ENCODE measurements around the gene TAL2. TPM values are rescaled to one million over a fixed set of nuclear protein-coding genes. Genes with fewer than 3 reads are reported as not detected.

The TAL2 gene
- total and polyA plus RNA-seq, 2 donors (not counting 3 experiments of a cell fraction or from before 2014, with no cell fraction given): 0.30 TPM; not detected in 1

GRCh38 chr9:105694190-105694847 lies 32.1 kb downstream of the TAL2 start, which contains the start of gene TMEM38B:
TSS of gene TMEM38B (plus strand) at chr9:105694541. CDS start at chr9:105694661, 120 bp downstream.
- H3K27ac ChIP-seq (ENCODE audit: insufficient read depth, low read depth, low read length): no peak within 1 kb of the TSS

GRCh38 chr9:105694848-105695581 lies 32.8 kb downstream of the TAL2 start:
- Histone ChIP-seq H3K4me2 (ENCODE audit: insufficient read depth, low read length) (peak overlapping the region; percentile 86), H3K27me3 (ENCODE audit: control insufficient read depth in 2 of 2, insufficient read depth in 2 of 2, low read length in 2 of 2) (peaks cover 14 to 27% of the 10 kb centered on the region in 2 experiments), H3K9ac (replicated peaks; ENCODE audit: extremely low read depth, insufficient read depth, low read length) (peak overlapping the region; percentile 58), H4K20me1 (replicated peaks; ENCODE audit: control insufficient read depth, extremely low read depth, insufficient read depth, low read length) (no peaks in the 10 kb centered on the region), H3K4me3 (replicated peaks in 1 of 3; ENCODE audit: insufficient read depth in 1 of 3, low read depth in 1 of 3, low read length in 3 of 3) (peak overlapping the region; percentile 72 to 94 (median 75)), H3K27ac (ENCODE audit: insufficient read depth, low read depth, low read length) (no peak overlapping the region), H3K9me1 (replicated peaks; ENCODE audit: control insufficient read depth, extremely low read depth, insufficient read depth, low read length) (no peaks in the 10 kb centered on the region), H2AFZ (ENCODE audit: low read depth, low read length) (peak overlapping the region; percentile 90), H3K36me3 (ENCODE audit: control insufficient read depth in 2 of 2, extremely low read depth in 1 of 2, insufficient read depth in 2 of 2, low read length in 2 of 2) (no peaks in the 10 kb centered on the region), H3K4me1 (ENCODE audit: control insufficient read depth, extremely low read depth, insufficient read depth, low read length) (peaks cover 7% of the 10 kb centered on the region), H3K79me2 (ENCODE audit: control insufficient read depth, insufficient read depth, low read length) (no peaks in the 10 kb centered on the region), H3K9me3 (replicated peaks; ENCODE audit: control insufficient read depth, insufficient read depth, low read length) (no peaks in the 10 kb centered on the region)
- intact Hi-C loops (cut with micrococcal nuclease): loop anchor here (2.0 to 5.0 kb wide), 3 partner anchors 86 to 248 kb away; partner anchors contain the start of genes FKTN and FSD1L
- dilution Hi-C loops (cut with MboI; ENCODE audit: extremely low pct_ligation_motif_present, low sequenced_read_pairs): no loop called here
- TSS peak; percentile 29 for BruUV-seq (replicated peaks)
- ChIA-PET CTCF (interaction anchor here (1.0 to 2.8 kb wide), 4 partner anchors 13 to 58 kb away, joined by 3 to 15 read pairs (median 6); no protein-coding TSS in a partner anchor), POLR2A (no interaction called here)
- TF ChIP-seq POLR2AphosphoS5 (IDR thresholded peaks at IDR 0.05; ENCODE audit: insufficient read depth, low read depth, low read length): no peak
- no peak for TF ChIP-seq MYC (IDR thresholded peaks at IDR 0.05; ENCODE audit: low read depth, low read length)
- TF ChIP-seq GATA2 (IDR thresholded peaks at IDR 0.05; ENCODE audit: insufficient read depth, insufficient read length, low read depth, low read length): no peak
- TF ChIP-seq FOS (IDR thresholded peaks at IDR 0.05; ENCODE audit: borderline replicate concordance, insufficient read depth, low read length): no peak
- TF ChIP-seq JUN (IDR thresholded peaks at IDR 0.05; ENCODE audit: borderline replicate concordance, insufficient read depth, insufficient read length, low read depth): no peak
- TF ChIP-seq EZH2 (IDR thresholded peaks at IDR 0.05; ENCODE audit: borderline replicate concordance, low read depth, low read length, severe bottlenecking): no peak
- TF ChIP-seq POLR2A (IDR thresholded peaks at IDR 0.05; ENCODE audit: low read depth, low read length): no peak
- TF ChIP-seq CTCF (IDR thresholded peaks at IDR 0.05; ENCODE audit: extremely low read depth in 1 of 2, insufficient read depth in 1 of 2, low read depth in 1 of 2, low read length in 2 of 2): no peak
- TF ChIP-seq MAX (IDR thresholded peaks at IDR 0.05; ENCODE audit: insufficient read depth, insufficient read length): no peak
- FAIRE-seq (peak; percentile 72), DNase-seq (ENCODE audit: low read depth, low spot score) (peak; percentile 65)

More at GRCh38 chr9:105694190-105694847, 32.1 kb downstream of the TAL2 start, which contains the start of gene TMEM38B:
- Histone ChIP-seq H3K36me3 (ENCODE audit: control insufficient read depth in 2 of 2, extremely low read depth in 1 of 2, insufficient read depth in 2 of 2, low read length in 2 of 2) (no peaks in the 10 kb centered on the region), H2AFZ (ENCODE audit: low read depth, low read length) (peak within 1 kb of the TSS; percentile 90), H4K20me1 (replicated peaks; ENCODE audit: control insufficient read depth, extremely low read depth, insufficient read depth, low read length) (no peaks in the 10 kb centered on the region), H3K9me1 (replicated peaks; ENCODE audit: control insufficient read depth, extremely low read depth, insufficient read depth, low read length) (no peaks in the 10 kb centered on the region), H3K4me1 (ENCODE audit: control insufficient read depth, extremely low read depth, insufficient read depth, low read length) (peaks cover 7% of the 10 kb centered on the region), H3K27me3 (ENCODE audit: control insufficient read depth in 2 of 2, insufficient read depth in 2 of 2, low read length in 2 of 2) (peaks cover 18 to 27% of the 10 kb centered on the region in 2 experiments), H3K4me2 (ENCODE audit: insufficient read depth, low read length) (peak within 1 kb of the TSS; percentile 86), H3K79me2 (ENCODE audit: control insufficient read depth, insufficient read depth, low read length) (no peaks in the 10 kb centered on the region), H3K9ac (replicated peaks; ENCODE audit: extremely low read depth, insufficient read depth, low read length) (peak within 1 kb of the TSS; percentile 58), H3K9me3 (replicated peaks; ENCODE audit: control insufficient read depth, insufficient read depth, low read length) (no peaks in the 10 kb centered on the region), H3K4me3 (replicated peaks in 1 of 3; ENCODE audit: insufficient read depth in 1 of 3, low read depth in 1 of 3, low read length in 3 of 3) (peak within 1 kb of the TSS; percentile 72 to 94 (median 75))
- intact Hi-C loops (cut with micrococcal nuclease): loop anchor here (2.0 to 5.0 kb wide), 3 partner anchors 86 to 247 kb away; partner anchors contain the start of genes FKTN and FSD1L
- TF ChIP-seq POLR2AphosphoS5 (IDR thresholded peaks at IDR 0.05; ENCODE audit: insufficient read depth, low read depth, low read length) (no peak), JUN (IDR thresholded peaks at IDR 0.05; ENCODE audit: borderline replicate concordance, insufficient read depth, insufficient read length, low read depth) (no peak), POLR2A (IDR thresholded peaks at IDR 0.05; ENCODE audit: low read depth, low read length) (peak; percentile 38)
- peak; percentile 75 for FAIRE-seq
- peak; percentile 79 for DNase-seq (ENCODE audit: low read depth, low spot score)
- dilution Hi-C loops (cut with MboI; ENCODE audit: extremely low pct_ligation_motif_present, low sequenced_read_pairs): no loop called here
- no TSS peak for BruUV-seq (replicated peaks)
- ChIA-PET CTCF (interaction anchor here (0.8 to 2.8 kb wide), 5 partner anchors 12 to 147 kb away, joined by 3 to 15 read pairs (median 6); no protein-coding TSS in a partner anchor), POLR2A (no interaction called here)
